ENCODE data around the gene H2AZ2.

DNA sequence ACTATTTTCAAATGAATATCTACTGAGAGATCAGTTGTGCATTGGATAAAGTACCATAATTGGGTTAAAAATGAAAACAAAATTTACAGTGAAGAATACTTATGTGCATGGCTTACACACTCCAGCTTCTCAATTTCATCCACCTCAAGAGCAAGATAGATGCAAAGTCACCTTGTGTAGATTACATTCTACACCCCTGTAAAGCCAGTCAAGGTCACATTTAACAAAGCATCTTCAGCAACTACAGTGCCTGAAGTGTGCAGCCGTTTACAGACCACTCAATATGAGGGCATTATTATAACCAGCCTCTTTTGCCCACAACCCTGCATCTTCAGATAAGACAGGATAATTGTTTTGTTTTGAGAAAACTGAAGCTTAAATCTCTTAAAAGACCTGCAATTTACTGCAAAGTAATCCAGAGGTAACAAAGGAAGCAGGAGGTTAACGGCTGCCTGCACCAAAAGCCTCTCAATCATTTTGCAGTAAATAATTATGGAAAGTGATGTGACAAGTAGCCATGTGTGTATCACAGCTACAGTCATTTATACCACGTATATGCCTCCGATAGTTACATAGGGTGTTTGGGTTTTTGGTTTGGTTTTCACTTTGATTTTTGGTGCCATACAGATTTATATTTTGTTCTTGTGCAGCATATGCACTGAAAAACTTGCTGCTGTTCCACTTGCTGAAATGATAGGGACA lies 32.6 kb upstream of the H2AZ2 start:
- TF ChIP-seq EZH2 (IDR thresholded peaks at IDR 0.05; ENCODE audit: insufficient read depth, poor library complexity, severe bottlenecking) = no peak
- no peak for TF ChIP-seq EZH2phosphoT487 (IDR thresholded peaks at IDR 0.05; ENCODE audit: insufficient read depth, low read depth)
